Endothelial cell of umbilical vein (primary cell): Measurements from ENCODE around the gene TROAP. TPM values are rescaled to one million over a fixed set of nuclear protein-coding genes. Genes with fewer than 3 reads are reported as not detected.
A peak's percentile ranks its signal among the peaks of the same experiment; 100 is the strongest.

Experiments used
- BruUV-seq: library from RNA; stranded (reverse); fragments of 400-500 nt; replicated peaks from 2 replicates; lab custom pipeline; 2021; lab: Mats Ljungman, UMichigan
- CTCF ChIA-PET: fragments of 300-600, 350-600 bp; sonication (Branson Sonifier 250); formaldehyde crosslinking; loops from one replicate; lab custom pipeline; 2021; ENCODE audit warnings: antibody characterized with exemption, inconsistent platforms; lab: Charles Lee
- POLR2A ChIA-PET: fragments of 300-600, 350-600 bp; sonication (Branson Sonifier 250); formaldehyde crosslinking; loops from one replicate; lab custom pipeline; 2021; ENCODE audit warnings: antibody characterized with exemption, inconsistent platforms; lab: Charles Lee
- DNase-seq: peaks from one replicate; pipeline ENCODE4 v3.0.0-alpha.2; 2011; ENCODE audit warnings: low read depth, low spot score
- FAIRE-seq: peaks from 2 replicates; lab custom pipeline; 2011; peaks lifted over from hg19 to GRCh38; lab: Jason Lieb, UNC
- H2AFZ ChIP-seq: 2 replicates; pipeline ENCODE4 v1.6.0; 2012; ENCODE audit warnings: low read depth, low read length, control low read depth, inconsistent platforms
- H3K27ac ChIP-seq: 2 replicates; pipeline ENCODE4 v1.5.1; 2011; ENCODE audit warnings: low read depth, mild to moderate bottlenecking, control low read depth, low read length, moderate library complexity; ENCODE audit not compliant: insufficient read depth
- H3K27me3 ChIP-seq, 2 experiments: 2 replicates each; pipeline versions ENCODE4 v1.6.0 to v1.6.1; 2011; ENCODE audit warnings: low read length in 2 of 2, mixed read lengths in 1 of 2; ENCODE audit not compliant: control insufficient read depth in 2 of 2, insufficient read depth in 2 of 2
- H3K36me3 ChIP-seq, 2 experiments: 2 replicates in 1 of 2; 3 replicates in 1 of 2; pipeline ENCODE4 v1.5.1; 2011; ENCODE audit warnings: low read length in 2 of 2, mild to moderate bottlenecking in 1 of 2, moderate library complexity in 1 of 2; ENCODE audit not compliant: control insufficient read depth in 2 of 2, insufficient read depth in 2 of 2; ENCODE audit errors: extremely low read depth in 1 of 2
- H3K4me1 ChIP-seq: 3 replicates; pipeline ENCODE4 v1.5.1; 2011; ENCODE audit warnings: mild to moderate bottlenecking, low read length; ENCODE audit not compliant: control insufficient read depth, insufficient read depth; ENCODE audit errors: extremely low read depth
- H3K4me2 ChIP-seq: 2 replicates; pipeline ENCODE4 v1.6.1; 2011; ENCODE audit warnings: low read length, control low read depth, mixed read lengths; ENCODE audit not compliant: insufficient read depth
- H3K4me3 ChIP-seq, 3 experiments: fragments of 200-600 bp in 1 of 3; sonication (generic), shearing (Covaris generic) in 1 of 3; replicated peaks in 1 of 3; 2 replicates each; pipeline ENCODE4 v1.5.1; 2011 to 2016; ENCODE audit warnings: control low read depth in 3 of 3, low read length in 3 of 3, mild to moderate bottlenecking in 2 of 3, inconsistent platforms in 1 of 3, low read depth in 1 of 3, moderate library complexity in 1 of 3; ENCODE audit not compliant: insufficient read depth in 1 of 3
- H3K79me2 ChIP-seq: 2 replicates; pipeline ENCODE4 v1.6.0; 2012; ENCODE audit warnings: low read length, inconsistent platforms; ENCODE audit not compliant: control insufficient read depth, insufficient read depth
- H3K9ac ChIP-seq: replicated peaks from 2 replicates; pipeline ENCODE3; 2011; ENCODE audit warnings: low read length, control low read depth; ENCODE audit not compliant: insufficient read depth; ENCODE audit errors: extremely low read depth
- H3K9me1 ChIP-seq: replicated peaks from 3 replicates; pipeline ENCODE4 v1.6.0; 2011; ENCODE audit warnings: mild to moderate bottlenecking, low read length; ENCODE audit not compliant: control insufficient read depth, insufficient read depth; ENCODE audit errors: extremely low read depth
- H3K9me3 ChIP-seq: replicated peaks from 2 replicates; pipeline ENCODE4 v1.5.1; 2012; ENCODE audit warnings: low read length, inconsistent platforms; ENCODE audit not compliant: control insufficient read depth, insufficient read depth
- H4K20me1 ChIP-seq: replicated peaks from 2 replicates; pipeline ENCODE3; 2011; ENCODE audit warnings: mild to moderate bottlenecking, low read length; ENCODE audit not compliant: control insufficient read depth, insufficient read depth; ENCODE audit errors: extremely low read depth
- EZH2 ChIP-seq: IDR thresholded peaks from 2 replicates; pipeline ENCODE4 v1.6.1; 2012; ENCODE audit warnings: borderline replicate concordance, low read depth, mild to moderate bottlenecking, moderate library complexity, low read length, inconsistent platforms; ENCODE audit not compliant: severe bottlenecking
- FOS ChIP-seq: IDR thresholded peaks from 2 replicates; pipeline ENCODE4 v1.6.1; 2011; ENCODE audit warnings: mild to moderate bottlenecking, low read length, moderate library complexity, borderline replicate concordance; ENCODE audit not compliant: insufficient read depth
- GATA2 ChIP-seq: IDR thresholded peaks from 2 replicates; pipeline ENCODE4 v1.7.0; 2011; ENCODE audit warnings: low read depth, mild to moderate bottlenecking, moderate library complexity, mixed read lengths, low read length; ENCODE audit not compliant: insufficient read length, insufficient read depth
- JUN ChIP-seq: IDR thresholded peaks from 2 replicates; pipeline ENCODE4 v1.6.1; 2011; ENCODE audit warnings: borderline replicate concordance, low read depth; ENCODE audit not compliant: insufficient read length, insufficient read depth
- MYC ChIP-seq: IDR thresholded peaks from one replicate; pipeline ENCODE4 v1.6.1; 2011; ENCODE audit warnings: mild to moderate bottlenecking, low read depth, low read length
- POLR2A ChIP-seq: IDR thresholded peaks from 2 replicates; pipeline ENCODE4 v1.6.1; 2012; ENCODE audit warnings: low read depth, mild to moderate bottlenecking, control low read depth, low read length
- POLR2AphosphoS5 ChIP-seq: IDR thresholded peaks from 2 replicates; pipeline ENCODE4 v1.6.1; 2012; ENCODE audit warnings: low read depth, mild to moderate bottlenecking, control low read depth, low read length, moderate library complexity; ENCODE audit not compliant: insufficient read depth
- dilution Hi-C: fragments of 300-500 bp; cut with MboI; formaldehyde crosslinking; loops from one replicate; pipeline ENCODE4 v1.15.0; 2019; ENCODE audit warnings: low sequenced_read_pairs; ENCODE audit not compliant: extremely low pct_ligation_motif_present
- intact Hi-C: fragments of 100-400 bp; cut with micrococcal nuclease; formaldehyde crosslinking; loops from one replicate; pipeline ENCODE4 v1.10.0; 2022
- polyA plus RNA-seq, 4 experiments: library from polyadenylated mRNA; depleted of rRNA in 3 of 4; stranded (reverse) in 3 of 4; unstranded in 1 of 4; fragments of >200 nt; gene quantifications; 2 replicates each; pipeline versions ENCODE4 v1.2.1 to v1.2.3, GENCODE V29; 2011 to 2012; ENCODE audit warnings: missing spikeins in 1 of 4
- total RNA-seq: library from RNA; stranded (reverse); gene quantifications from 2 replicates; pipeline ENCODE4 v1.2.3, GENCODE V29; 2021
- TF ChIP-seq, protein P1 (sequence below), 2 donors: IDR thresholded peaks; 1 replicate in 1 of 2; 2 replicates in 1 of 2; pipeline ENCODE4 v1.5.1; 2011; ENCODE audit warnings: low read length in 2 of 2, mild to moderate bottlenecking in 2 of 2, moderate library complexity in 2 of 2, control low read depth in 1 of 2, inconsistent platforms in 1 of 2, low read depth in 1 of 2; ENCODE audit not compliant: insufficient read depth in 1 of 2; ENCODE audit errors: extremely low read depth in 1 of 2
- TF ChIP-seq, protein P2 (sequence below): IDR thresholded peaks from 2 replicates; pipeline ENCODE4 v1.6.1; 2011; ENCODE audit not compliant: insufficient read depth, insufficient read length

TROAP gene
- total and polyA plus RNA-seq, 2 donors (not counting 3 experiments of a cell fraction or from before 2014, with no cell fraction given): 31.7 to 68.6 TPM

DNA sequence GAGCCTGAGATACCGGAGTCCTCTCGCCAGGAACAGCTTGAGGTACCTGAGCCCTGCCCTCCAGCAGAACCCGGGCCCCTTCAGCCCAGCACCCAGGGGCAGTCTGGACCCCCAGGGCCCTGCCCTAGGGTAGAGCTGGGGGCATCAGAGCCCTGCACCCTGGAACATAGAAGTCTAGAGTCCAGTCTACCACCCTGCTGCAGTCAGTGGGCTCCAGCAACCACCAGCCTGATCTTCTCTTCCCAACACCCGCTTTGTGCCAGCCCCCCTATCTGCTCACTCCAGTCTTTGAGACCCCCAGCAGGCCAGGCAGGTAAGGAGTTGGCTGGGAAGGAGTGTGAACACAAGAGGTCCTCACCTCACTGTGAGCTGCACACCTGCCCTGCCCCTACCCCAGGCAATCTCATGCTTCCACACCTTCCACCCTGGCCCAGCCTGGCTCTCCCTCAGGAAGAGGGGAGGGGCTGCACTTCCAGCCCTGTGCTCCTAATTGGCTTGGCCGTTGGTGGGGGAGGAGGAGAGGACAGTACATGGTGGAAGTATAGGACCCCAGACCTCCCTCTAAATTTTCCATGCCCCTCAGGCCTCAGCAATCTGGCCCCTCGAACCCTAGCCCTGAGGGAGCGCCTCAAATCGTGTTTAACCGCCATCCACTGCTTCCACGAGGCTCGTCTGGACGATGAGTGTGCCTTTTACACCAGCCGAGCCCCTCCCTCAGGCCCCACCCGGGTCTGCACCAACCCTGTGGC is 7.8 kb downstream of the TROAP start:
- TF ChIP-seq FOS: no peak
- FAIRE-seq: no peak
- Histone ChIP-seq H3K4me2 (no peak overlapping the region), H2AFZ (no peak overlapping the region), H3K9me1 (no peaks in the 10 kb centered on the region), H3K9ac (no peak overlapping the region), H3K27me3 (peaks cover 25% of the 10 kb centered on the region in 2 experiments), H3K79me2 (no peaks in the 10 kb centered on the region), H3K9me3 (no peaks in the 10 kb centered on the region), H3K4me3 (no peak overlapping the region), H3K27ac (no peak overlapping the region), H4K20me1 (no peaks in the 10 kb centered on the region), H3K36me3 (peaks cover 4% of the 10 kb centered on the region in 2 experiments), H3K4me1 (no peaks in the 10 kb centered on the region)
- dilution Hi-C loops: no loop called here
- intact Hi-C loops: loop anchor here (1.0 kb wide), 3 partner anchors 16 to 249 kb away; no protein-coding TSS in a partner anchor
- POLR2A ChIA-PET: interaction anchor here (0.6 kb wide), 1 partner anchor 138 kb away, joined by 10 read pairs; no protein-coding TSS in a partner anchor
- BruUV-seq: no TSS peak
- DNase-seq: no peak
- CTCF ChIA-PET: interaction anchor here (0.6 to 9.0 kb wide), 49 partner anchors 8 to 410 kb away, joined by 3 to 280 read pairs (median 5); partner anchors contain the start of genes DNAJC22, FAM186B, KCNH3 and PRPF40B

DNA sequence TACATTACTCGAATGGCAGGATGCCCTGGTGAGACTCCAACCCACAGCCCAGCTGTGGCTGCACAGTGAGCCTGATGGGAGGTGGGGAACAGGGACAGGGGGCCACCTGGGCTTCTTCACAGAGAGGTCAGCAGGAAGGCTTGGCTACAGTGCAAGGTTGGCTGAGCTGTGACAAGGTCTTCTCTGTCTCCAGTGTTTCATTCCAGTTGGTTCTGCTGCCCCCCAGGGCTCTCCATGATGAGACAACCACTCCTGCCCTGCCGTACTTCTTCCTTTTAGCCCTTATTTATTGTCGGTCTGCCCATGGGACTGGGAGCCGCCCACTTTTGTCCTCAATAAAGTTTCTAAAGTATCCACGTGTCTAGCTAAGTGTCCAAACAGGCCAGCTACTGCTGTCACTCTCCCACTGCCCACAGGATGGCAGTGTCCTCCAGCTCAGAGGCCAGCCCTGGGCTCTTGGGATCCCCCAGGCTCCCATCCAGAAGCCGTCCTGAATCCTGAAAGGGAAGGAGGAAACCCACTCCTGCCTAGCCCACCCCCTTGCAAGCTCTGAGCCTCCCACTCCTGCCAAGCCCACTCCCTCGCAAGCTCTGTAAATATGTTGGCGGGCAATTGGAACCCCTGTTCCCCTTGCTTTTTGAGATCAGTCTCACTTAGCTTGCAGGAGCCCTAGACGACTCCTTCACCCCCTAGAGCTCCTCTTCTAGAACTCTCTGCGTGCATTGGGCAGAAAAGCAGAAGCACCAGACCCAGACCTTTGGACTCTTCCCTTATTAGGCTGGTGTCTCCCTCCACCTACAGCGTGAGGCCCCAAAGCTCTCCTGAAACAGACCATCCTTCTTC is 8.5 kb downstream of the TROAP start:
- Histone ChIP-seq H3K36me3 (peaks cover 4% of the 10 kb centered on the region in 2 experiments), H4K20me1 (no peaks in the 10 kb centered on the region), H3K4me1 (no peaks in the 10 kb centered on the region), H3K79me2 (no peaks in the 10 kb centered on the region), H3K27ac (no peak overlapping the region), H3K9ac (no peak overlapping the region), H3K4me2 (no peak overlapping the region), H3K9me3 (no peaks in the 10 kb centered on the region), H3K9me1 (no peaks in the 10 kb centered on the region), H3K4me3 (no peak overlapping the region), H2AFZ (no peak overlapping the region), H3K27me3 (peaks cover 33% of the 10 kb centered on the region in 2 experiments)
- ChIA-PET CTCF (interaction anchor here (0.6 to 9.0 kb wide), 50 partner anchors 9 to 410 kb away, joined by 3 to 280 read pairs (median 4); partner anchors contain the start of genes DNAJC22, FAM186B, KCNH3 and PRPF40B), POLR2A (interaction anchor here (0.6 to 0.9 kb wide), 2 partner anchors 9 to 137 kb away, joined by 4 to 10 read pairs; partner anchors contain the start of gene TROAP)
- intact Hi-C loops (loop anchor here (1.0 kb wide), 3 partner anchors 16 to 249 kb away; no protein-coding TSS in a partner anchor), dilution Hi-C loops (no loop called here)
- peak; percentile 75 for DNase-seq
- BruUV-seq: no TSS peak
- TF ChIP-seq, protein P1, sequence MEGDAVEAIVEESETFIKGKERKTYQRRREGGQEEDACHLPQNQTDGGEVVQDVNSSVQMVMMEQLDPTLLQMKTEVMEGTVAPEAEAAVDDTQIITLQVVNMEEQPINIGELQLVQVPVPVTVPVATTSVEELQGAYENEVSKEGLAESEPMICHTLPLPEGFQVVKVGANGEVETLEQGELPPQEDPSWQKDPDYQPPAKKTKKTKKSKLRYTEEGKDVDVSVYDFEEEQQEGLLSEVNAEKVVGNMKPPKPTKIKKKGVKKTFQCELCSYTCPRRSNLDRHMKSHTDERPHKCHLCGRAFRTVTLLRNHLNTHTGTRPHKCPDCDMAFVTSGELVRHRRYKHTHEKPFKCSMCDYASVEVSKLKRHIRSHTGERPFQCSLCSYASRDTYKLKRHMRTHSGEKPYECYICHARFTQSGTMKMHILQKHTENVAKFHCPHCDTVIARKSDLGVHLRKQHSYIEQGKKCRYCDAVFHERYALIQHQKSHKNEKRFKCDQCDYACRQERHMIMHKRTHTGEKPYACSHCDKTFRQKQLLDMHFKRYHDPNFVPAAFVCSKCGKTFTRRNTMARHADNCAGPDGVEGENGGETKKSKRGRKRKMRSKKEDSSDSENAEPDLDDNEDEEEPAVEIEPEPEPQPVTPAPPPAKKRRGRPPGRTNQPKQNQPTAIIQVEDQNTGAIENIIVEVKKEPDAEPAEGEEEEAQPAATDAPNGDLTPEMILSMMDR (IDR thresholded peaks at IDR 0.05; ENCODE audit: extremely low read depth in 1 of 2, insufficient read depth in 1 of 2, low read depth in 1 of 2, low read length in 2 of 2): peak; percentile 81 to 86
- TF ChIP-seq MYC (no peak), GATA2 (no peak), JUN (no peak), FOS (no peak), POLR2AphosphoS5 (no peak), POLR2A (no peak), EZH2 (no peak)
- TF ChIP-seq, protein P2, sequence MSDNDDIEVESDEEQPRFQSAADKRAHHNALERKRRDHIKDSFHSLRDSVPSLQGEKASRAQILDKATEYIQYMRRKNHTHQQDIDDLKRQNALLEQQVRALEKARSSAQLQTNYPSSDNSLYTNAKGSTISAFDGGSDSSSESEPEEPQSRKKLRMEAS: peak; percentile 38
- FAIRE-seq: peak; percentile 87
